DOHH2 (cell line): ENCODE measurements around the gene ANXA6.
A peak's percentile ranks its signal among the peaks of the same experiment; 100 is the strongest.

Source experiments
- H3F3A ChIP-seq: fragments of 200-600 bp; sonication (generic), shearing (Covaris generic); 2 replicates; pipeline ENCODE4 v1.6.0; 2016; ENCODE audit warnings: antibody characterized with exemption, mild to moderate bottlenecking; ENCODE audit not compliant: control insufficient read depth, insufficient read depth
- H3K27ac ChIP-seq: fragments of 200-600 bp; sonication (generic); 2 replicates; pipeline ENCODE4 v1.5.1; 2014; ENCODE audit warnings: low read depth, mild to moderate bottlenecking, low read length, moderate library complexity
- H3K27me3 ChIP-seq: fragments of 200-600 bp; sonication (generic); 2 replicates; pipeline ENCODE4 v1.6.1; 2014; ENCODE audit warnings: mild to moderate bottlenecking, low read length, mixed read lengths; ENCODE audit not compliant: control insufficient read depth
- H3K36me3 ChIP-seq: fragments of 200-600 bp; sonication (generic); 2 replicates; pipeline ENCODE4 v1.6.1; 2014; ENCODE audit warnings: mild to moderate bottlenecking, low read length, moderate library complexity, mixed read lengths; ENCODE audit not compliant: control insufficient read depth
- H3K4me1 ChIP-seq: fragments of 200-600 bp; sonication (generic); 2 replicates; pipeline ENCODE4 v1.6.1; 2014; ENCODE audit warnings: mild to moderate bottlenecking, low read length, mixed read lengths; ENCODE audit not compliant: control insufficient read depth
- H3K4me2 ChIP-seq: fragments of 200-600 bp; sonication (generic); 2 replicates; pipeline ENCODE4 v1.6.0; 2014; ENCODE audit warnings: mild to moderate bottlenecking, low read length, moderate library complexity
- H3K4me3 ChIP-seq: fragments of 200-600 bp; sonication (generic); 2 replicates; pipeline ENCODE4 v1.5.1; 2014; ENCODE audit warnings: mild to moderate bottlenecking, low read length, mixed read lengths
- H3K79me2 ChIP-seq: fragments of 200-600 bp; sonication (generic); 2 replicates; pipeline ENCODE4 v1.6.1; 2014; ENCODE audit warnings: mild to moderate bottlenecking, low read length, mixed read lengths; ENCODE audit not compliant: control insufficient read depth
- H3K9me2 ChIP-seq: fragments of 200-600 bp; sonication (generic); replicated peaks from 2 replicates; pipeline ENCODE4 v1.6.1; 2014; ENCODE audit warnings: mild to moderate bottlenecking, low read length, mixed read lengths; ENCODE audit not compliant: control insufficient read depth
- H3K9me3 ChIP-seq: fragments of 200-600 bp; sonication (generic); 2 replicates; pipeline ENCODE4 v1.6.1; 2014; ENCODE audit warnings: antibody characterized with exemption, low read length, mixed read lengths; ENCODE audit not compliant: control insufficient read depth, insufficient read depth
- H4K20me1 ChIP-seq: fragments of 200-600 bp; sonication (generic); 2 replicates; pipeline ENCODE4 v1.6.0; 2014; ENCODE audit warnings: low read depth, mild to moderate bottlenecking, antibody characterized with exemption, low read length, moderate library complexity; ENCODE audit not compliant: control insufficient read depth, insufficient read depth
- CTCF ChIP-seq: fragments of 200-600 bp; sonication (generic); IDR thresholded peaks from one replicate; pipeline ENCODE4 v1.5.1; 2014; ENCODE audit warnings: antibody characterized with exemption, mild to moderate bottlenecking, low read depth, low read length; ENCODE audit not compliant: poor library complexity, severe bottlenecking
- EZH2phosphoT487 ChIP-seq: fragments of 200-600 bp; sonication (generic); IDR thresholded peaks from 2 replicates; pipeline ENCODE4 v1.6.1; 2017; ENCODE audit warnings: borderline replicate concordance, mild to moderate bottlenecking, antibody characterized with exemption, low read length, moderate library complexity, mixed read lengths

Gene ANXA6

DNA sequence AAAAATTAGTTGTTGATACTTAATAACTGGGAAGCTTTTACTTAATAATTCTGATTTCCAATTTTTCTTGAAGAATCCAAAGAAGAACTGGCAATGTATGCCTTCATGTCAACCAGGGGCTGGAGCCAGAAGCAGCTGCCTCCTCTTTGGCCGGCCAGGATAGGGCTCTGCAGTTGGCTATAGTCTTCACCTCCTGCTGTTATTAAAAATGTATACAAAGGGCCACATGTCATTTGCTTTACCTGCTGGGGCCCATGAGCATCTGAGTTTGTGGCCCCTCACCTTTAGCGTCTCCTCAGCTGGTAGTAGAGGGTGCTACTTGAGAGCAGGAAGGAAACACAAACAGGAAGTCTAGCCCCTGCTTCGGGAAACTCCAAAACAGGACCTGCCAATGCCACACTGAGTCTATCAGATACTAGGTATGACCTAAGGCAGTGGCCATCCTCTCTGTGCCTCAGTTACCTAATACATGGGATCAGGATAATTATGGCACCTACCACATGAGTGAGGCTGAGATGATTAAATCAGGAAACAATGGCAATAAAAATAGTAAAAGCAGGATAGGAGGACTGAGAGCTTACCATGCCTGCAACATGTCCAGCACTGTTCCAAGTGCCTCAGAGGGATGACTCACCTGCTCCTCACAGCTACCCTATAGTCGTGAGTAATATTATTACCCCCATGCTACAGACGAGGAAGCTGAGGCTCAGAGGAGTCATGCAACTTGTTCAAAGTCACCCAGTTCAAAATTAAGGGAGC is 45.0 kb upstream of the ANXA6 start:
- H3K9me2 ChIP-seq, result no peaks in the 10 kb centered on the region
- peaks cover 39% of the 10 kb centered on the region for H3K4me1 ChIP-seq
- H3K9me3 ChIP-seq, result no peaks in the 10 kb centered on the region
- no peak for TF ChIP-seq EZH2phosphoT487
- TF ChIP-seq CTCF, result no peak
- H3K27ac ChIP-seq, result peak overlapping the region; percentile 29
- peak overlapping the region; percentile 42 for H3K4me3 ChIP-seq
- H3K4me2 ChIP-seq, result peak overlapping the region; percentile 55
- H3K36me3 ChIP-seq, result peaks cover 51% of the 10 kb centered on the region
- no peaks in the 10 kb centered on the region for H4K20me1 ChIP-seq
- H3F3A ChIP-seq, result peaks cover 8% of the 10 kb centered on the region
- peaks cover under 1% of the 10 kb centered on the region for H3K79me2 ChIP-seq
- no peaks in the 10 kb centered on the region for H3K27me3 ChIP-seq

DNA sequence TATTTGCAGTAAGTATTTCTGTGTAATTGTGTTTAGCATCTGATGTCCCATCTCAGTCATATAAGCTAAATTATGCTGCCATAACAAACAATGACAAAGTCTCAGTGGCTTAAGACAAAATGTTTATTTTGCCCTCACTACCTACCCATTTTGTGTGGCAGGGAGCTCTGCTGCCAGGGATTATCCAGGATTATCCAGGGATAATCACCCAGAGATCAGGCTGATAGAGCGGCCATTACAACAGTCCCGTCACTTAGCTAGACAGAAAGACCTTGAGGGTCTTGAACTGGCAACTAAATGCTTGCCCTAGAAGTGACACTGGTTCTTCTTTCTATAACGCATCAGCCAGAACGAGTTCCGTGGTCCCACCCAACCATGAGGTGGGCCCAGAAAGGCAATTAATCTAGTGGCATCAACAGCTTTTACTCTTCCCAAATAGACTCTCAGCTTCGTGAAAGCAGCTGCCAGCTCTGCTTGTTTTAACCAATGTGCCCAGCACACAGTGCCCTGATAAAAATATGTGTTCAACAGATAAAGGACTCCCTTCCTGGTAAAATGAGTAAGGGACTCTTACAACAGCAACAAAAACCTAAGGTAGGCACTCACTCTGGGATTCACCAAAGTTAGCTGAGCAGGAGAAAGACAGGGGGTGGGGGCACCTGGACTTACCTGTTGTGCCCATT is 43.5 kb upstream of the ANXA6 start:
- Histone ChIP-seq H3F3A (peaks cover 10% of the 10 kb centered on the region), H3K79me2 (no peaks in the 10 kb centered on the region), H3K27me3 (no peaks in the 10 kb centered on the region), H3K9me3 (no peaks in the 10 kb centered on the region), H3K4me2 (no peak overlapping the region), H3K4me1 (peaks cover 47% of the 10 kb centered on the region), H3K27ac (no peak overlapping the region), H3K36me3 (peaks cover 66% of the 10 kb centered on the region), H3K4me3 (no peak overlapping the region), H4K20me1 (no peaks in the 10 kb centered on the region), H3K9me2 (no peaks in the 10 kb centered on the region)
- TF ChIP-seq EZH2phosphoT487 (no peak), CTCF (no peak)

DNA sequence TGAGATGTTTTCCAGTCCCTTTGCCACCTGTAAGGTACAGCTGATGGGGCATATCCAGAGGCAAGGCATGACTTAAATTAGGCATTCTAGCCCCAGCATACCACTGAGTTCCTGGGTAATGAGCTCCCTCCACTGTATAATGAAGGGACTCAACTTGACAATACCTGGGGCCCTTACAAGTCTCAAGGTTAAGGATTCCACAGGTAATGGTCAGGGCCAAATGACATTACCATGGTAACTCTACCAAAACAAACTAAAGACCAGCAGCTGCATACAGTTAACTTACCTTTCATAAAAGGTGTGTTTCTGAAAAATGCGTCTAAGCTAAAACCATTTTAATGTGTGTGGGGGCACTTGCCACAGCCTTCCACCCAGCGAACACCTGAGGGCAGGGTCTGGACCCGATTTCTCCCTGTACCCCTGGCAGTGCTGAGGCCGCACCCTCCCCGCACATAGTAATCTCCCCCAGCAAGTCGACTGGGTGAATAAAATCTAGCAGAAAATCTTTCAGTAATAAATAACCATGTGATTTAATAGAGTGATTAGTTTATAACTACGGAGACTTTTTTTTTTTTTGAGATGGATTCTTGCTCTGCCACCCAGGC is 42.1 kb upstream of the ANXA6 start:
- H3K9me2 ChIP-seq, result no peaks in the 10 kb centered on the region
- peaks cover 10% of the 10 kb centered on the region for H3F3A ChIP-seq
- TF ChIP-seq CTCF (no peak), EZH2phosphoT487 (no peak)
- no peaks in the 10 kb centered on the region for H3K27me3 ChIP-seq
- H3K79me2 ChIP-seq, result no peaks in the 10 kb centered on the region
- H3K4me2 ChIP-seq, result no peak overlapping the region
- no peaks in the 10 kb centered on the region for H3K9me3 ChIP-seq
- peaks cover 70% of the 10 kb centered on the region for H3K36me3 ChIP-seq
- H4K20me1 ChIP-seq, result no peaks in the 10 kb centered on the region
- no peak overlapping the region for H3K27ac ChIP-seq
- H3K4me3 ChIP-seq, result no peak overlapping the region
- H3K4me1 ChIP-seq, result peaks cover 42% of the 10 kb centered on the region
